Fibroblast of lung (primary cell): ENCODE data around the gene COMMD10. TPM values are rescaled to one million over a fixed set of nuclear protein-coding genes. Genes with fewer than 3 reads are reported as not detected.

Source experiments
- DNase-seq, 2 donors: peaks; one replicate each; pipeline versions ENCODE4 v3.0.0 to v3.0.0-alpha.2; 2010; ENCODE audit warnings: low read depth in 2 of 2
- H2AFZ ChIP-seq: 2 replicates; pipeline ENCODE4 v1.5.1; 2012; ENCODE audit warnings: low read length, control low read depth, inconsistent platforms
- H3K27ac ChIP-seq: 2 replicates; pipeline ENCODE4 v1.5.1; 2011; ENCODE audit warnings: low read length, control low read depth; ENCODE audit not compliant: insufficient read depth
- H3K27me3 ChIP-seq: 2 replicates; pipeline ENCODE4 v1.5.1; 2011; ENCODE audit warnings: mild to moderate bottlenecking, low read length; ENCODE audit not compliant: control insufficient read depth, insufficient read depth
- H3K36me3 ChIP-seq: 2 replicates; pipeline ENCODE4 v1.5.1; 2011; ENCODE audit warnings: low read length; ENCODE audit not compliant: control insufficient read depth, insufficient read depth
- H3K4me1 ChIP-seq: 2 replicates; pipeline ENCODE4 v1.5.1; 2011; ENCODE audit warnings: low read length; ENCODE audit not compliant: control insufficient read depth, insufficient read depth; ENCODE audit errors: extremely low read depth
- H3K4me2 ChIP-seq: 2 replicates; pipeline ENCODE4 v1.5.1; 2011; ENCODE audit warnings: low read length, control low read depth; ENCODE audit not compliant: insufficient read depth; ENCODE audit errors: extremely low read depth
- H3K4me3 ChIP-seq, 4 experiments: fragments of 200-600 bp in 1 of 4; sonication (generic) in 1 of 4; replicated peaks in 1 of 4; 2 replicates each; pipeline ENCODE4 v1.5.1; 2011 to 2016; ENCODE audit warnings: low read length in 4 of 4, low read depth in 3 of 4, mild to moderate bottlenecking in 3 of 4, control low read depth in 2 of 4, inconsistent platforms in 1 of 4, mixed read lengths in 1 of 4; ENCODE audit not compliant: insufficient read depth in 1 of 4; ENCODE audit errors: control extremely low read depth in 1 of 4
- H3K79me2 ChIP-seq: 2 replicates; pipeline ENCODE4 v1.5.1; 2012; ENCODE audit warnings: mild to moderate bottlenecking, low read length, inconsistent platforms; ENCODE audit not compliant: control insufficient read depth, insufficient read depth
- H3K9ac ChIP-seq: 2 replicates; pipeline ENCODE4 v1.5.1; 2011; ENCODE audit warnings: mild to moderate bottlenecking, low read length, control low read depth; ENCODE audit not compliant: insufficient read depth
- H3K9me3 ChIP-seq: 2 replicates; pipeline ENCODE4 v1.5.1; 2012; ENCODE audit warnings: low read depth, low read length; ENCODE audit not compliant: control insufficient read depth, insufficient read depth
- H4K20me1 ChIP-seq: 2 replicates; pipeline ENCODE4 v1.5.1; 2011; ENCODE audit warnings: low read length; ENCODE audit not compliant: control insufficient read depth, insufficient read depth; ENCODE audit errors: extremely low read depth
- CTCF ChIP-seq, 2 donors: IDR thresholded peaks in 1 of 2; conservative IDR thresholded peaks in 1 of 2; 1 replicate in 1 of 2; 2 replicates in 1 of 2; pipeline ENCODE4 v1.5.1; 2011 to 2012; ENCODE audit warnings: low read length in 2 of 2, control low read depth in 1 of 2, inconsistent platforms in 1 of 2, low read depth in 1 of 2, mild to moderate bottlenecking in 1 of 2
- EZH2 ChIP-seq: IDR thresholded peaks from 2 replicates; pipeline ENCODE4 v1.5.1; 2012; ENCODE audit warnings: low read length, control low read depth, mild to moderate bottlenecking; ENCODE audit errors: missing control alignments
- polyA plus RNA-seq, 2 donors: library from polyadenylated mRNA; depleted of rRNA in 1 of 2; stranded (reverse) in 1 of 2; unstranded in 1 of 2; fragments of >200 nt; gene quantifications; 2 replicates each; pipeline ENCODE4 v1.2.1, GENCODE V29; 2011 to 2012; ENCODE audit warnings: missing spikeins in 1 of 2
- total RNA-seq: library from RNA; depleted of rRNA; stranded (reverse); fragments of >200 nt; gene quantifications from 2 replicates; pipeline ENCODE4 v1.2.1, GENCODE V29; 2014

The COMMD10 gene
- total and polyA plus RNA-seq, 2 donors (not counting 1 experiment from before 2014, with no cell fraction given): 24.2 to 35.8 TPM

GRCh38 chr5:116154252-116154651, 69.4 kb downstream of the COMMD10 start:
- no peak for DNase-seq
- Histone ChIP-seq H3K9ac (no peak overlapping the region), H3K4me1 (no peaks in the 10 kb centered on the region), H3K4me2 (no peak overlapping the region), H3K27me3 (no peaks in the 10 kb centered on the region), H3K9me3 (no peaks in the 10 kb centered on the region), H3K4me3 (no peak overlapping the region), H3K36me3 (no peaks in the 10 kb centered on the region), H3K79me2 (no peaks in the 10 kb centered on the region), H4K20me1 (no peaks in the 10 kb centered on the region), H2AFZ (no peak overlapping the region), H3K27ac (no peak overlapping the region)
- TF ChIP-seq EZH2 (no peak), CTCF (conservative IDR thresholded peaks at IDR 0.05 in 1 of 2, IDR thresholded peaks at IDR 0.05 in 1 of 2; ENCODE audit: low read depth in 1 of 2, low read length in 2 of 2) (no peak)

GRCh38 chr5:116154931-116155330, 70.1 kb downstream of the COMMD10 start:
- Histone ChIP-seq H2AFZ (no peak overlapping the region), H3K9ac (no peak overlapping the region), H4K20me1 (no peaks in the 10 kb centered on the region), H3K4me2 (no peak overlapping the region), H3K27ac (no peak overlapping the region), H3K36me3 (no peaks in the 10 kb centered on the region), H3K4me1 (no peaks in the 10 kb centered on the region), H3K79me2 (no peaks in the 10 kb centered on the region), H3K9me3 (no peaks in the 10 kb centered on the region), H3K27me3 (no peaks in the 10 kb centered on the region), H3K4me3 (no peak overlapping the region)
- no peak for DNase-seq
- TF ChIP-seq CTCF (conservative IDR thresholded peaks at IDR 0.05 in 1 of 2, IDR thresholded peaks at IDR 0.05 in 1 of 2; ENCODE audit: low read depth in 1 of 2, low read length in 2 of 2) (no peak), EZH2 (no peak)

GRCh38 chr5:116157902-116158301, 73.1 kb downstream of the COMMD10 start:
- peak; percentile 38 to 41 for DNase-seq
- H3K4me3 ChIP-seq: no peak overlapping the region
- no peaks in the 10 kb centered on the region for H3K4me1 ChIP-seq
- no peaks in the 10 kb centered on the region for H3K36me3 ChIP-seq
- no peaks in the 10 kb centered on the region for H3K79me2 ChIP-seq
- H3K27me3 ChIP-seq: no peaks in the 10 kb centered on the region
- no peak overlapping the region for H3K9ac ChIP-seq
- no peaks in the 10 kb centered on the region for H4K20me1 ChIP-seq
- H3K9me3 ChIP-seq: no peaks in the 10 kb centered on the region
- H3K4me2 ChIP-seq: no peak overlapping the region
- H3K27ac ChIP-seq: no peak overlapping the region
- TF ChIP-seq CTCF (conservative IDR thresholded peaks at IDR 0.05 in 1 of 2, IDR thresholded peaks at IDR 0.05 in 1 of 2; ENCODE audit: low read depth in 1 of 2, low read length in 2 of 2) (no peak), EZH2 (no peak)
- H2AFZ ChIP-seq: no peak overlapping the region
